Sigmoid colon (tissue), 4 donors: ENCODE measurements around the gene SMIM43.

Experiments
- CTCF ChIP-seq, 4 experiments: fragments of 450-650 bp in 3 of 4; fragments of 200-600 bp in 1 of 4; IDR thresholded peaks; one replicate each; pipeline ENCODE4 v1.5.1; 2016 to 2019; ENCODE audit warnings: antibody characterized with exemption in 4 of 4, mild to moderate bottlenecking in 3 of 4, moderate library complexity in 2 of 4
- EP300 ChIP-seq, 4 donors: sonication (generic); formaldehyde crosslinking; IDR thresholded peaks; one replicate each; pipeline ENCODE4 v1.6.1; 2017; ENCODE audit warnings: antibody characterized with exemption in 4 of 4
- POLR2AphosphoS5 ChIP-seq, 4 donors: sonication (generic); formaldehyde crosslinking; IDR thresholded peaks; one replicate each; pipeline ENCODE4 v1.6.1; 2017; ENCODE audit warnings: antibody characterized with exemption in 4 of 4

DNA sequence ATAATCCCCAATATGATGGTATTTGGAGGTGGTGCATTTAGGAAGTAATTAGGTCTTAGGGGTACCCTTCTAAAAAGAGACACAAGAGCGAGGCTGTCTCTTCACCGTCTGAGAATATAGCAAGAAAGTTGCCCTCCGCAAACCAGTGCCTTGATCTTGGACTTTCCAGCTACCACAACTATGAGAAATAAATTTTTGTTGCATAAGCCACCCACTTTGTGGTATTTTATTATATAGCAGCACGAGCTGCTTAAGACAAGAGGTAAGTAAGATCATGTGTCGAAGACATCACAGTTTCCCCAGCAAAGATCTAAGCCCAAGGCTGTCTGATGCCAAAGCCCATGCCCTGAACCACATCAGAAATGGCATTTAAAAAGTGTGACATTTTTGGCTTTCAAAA, 26.5 kb upstream of the SMIM43 start:
- no peak for TF ChIP-seq EP300 (IDR thresholded peaks at IDR 0.05)
- TF ChIP-seq CTCF (IDR thresholded peaks at IDR 0.05): no peak
- no peak for TF ChIP-seq POLR2AphosphoS5 (IDR thresholded peaks at IDR 0.05)
